ENCODE data around the gene CLDN16.

CLDN16 gene

GRCh38 chr3:190387578-190388213 lies at the start of gene CLDN16:
TSS of gene CLDN16 (plus strand) at chr3:190388163. CDS start at chr3:190388330, 167 bp downstream.
- DNase-seq = no peak

GRCh38 chr3:190338717-190339116 lies 49.2 kb upstream of the CLDN16 start:
- no peak for DNase-seq

- DNase-seq = no peak
Measured at GRCh38 chr3:190339130-190339529, 48.8 kb upstream of the CLDN16 start.

- no peak for DNase-seq
Measured at GRCh38 chr3:190340071-190340470, 47.9 kb upstream of the CLDN16 start.

- no peak for DNase-seq
Measured at GRCh38 chr3:190345027-190345821, 42.7 kb upstream of the CLDN16 start.

- DNase-seq = no peak
Measured at GRCh38 chr3:190345878-190346277, 42.1 kb upstream of the CLDN16 start.

GRCh38 chr3:190346541-190346940 lies 41.4 kb upstream of the CLDN16 start:
- no peak for DNase-seq

- DNase-seq = no peak
Measured at GRCh38 chr3:190352861-190353457, 35.0 kb upstream of the CLDN16 start.

- no peak for DNase-seq
Measured at GRCh38 chr3:190356246-190356645, 31.7 kb upstream of the CLDN16 start.

GRCh38 chr3:190357468-190357867 lies 30.5 kb upstream of the CLDN16 start:
- DNase-seq = no peak

- no peak for DNase-seq
Measured at GRCh38 chr3:190359813-190360212, 28.1 kb upstream of the CLDN16 start.

- no peak for DNase-seq
Measured at GRCh38 chr3:190360228-190360627, 27.7 kb upstream of the CLDN16 start.

GRCh38 chr3:190361791-190362190 lies 26.2 kb upstream of the CLDN16 start:
- no peak for DNase-seq

- DNase-seq = no peak
Measured at GRCh38 chr3:190362258-190362657, 25.7 kb upstream of the CLDN16 start.

GRCh38 chr3:190366133-190366532 lies 21.8 kb upstream of the CLDN16 start:
- DNase-seq = no peak

GRCh38 chr3:190368881-190369280 lies 19.1 kb upstream of the CLDN16 start:
- no peak for DNase-seq

GRCh38 chr3:190369668-190370295 lies 18.2 kb upstream of the CLDN16 start:
- DNase-seq = no peak

GRCh38 chr3:190370369-190370768 lies 17.6 kb upstream of the CLDN16 start:
- DNase-seq = no peak

- no peak for DNase-seq
Measured at GRCh38 chr3:190371152-190371551, 16.8 kb upstream of the CLDN16 start.

GRCh38 chr3:190375246-190375645 lies 12.7 kb upstream of the CLDN16 start:
- DNase-seq = no peak

- DNase-seq = no peak
Measured at GRCh38 chr3:190375671-190376070, 12.3 kb upstream of the CLDN16 start.

- DNase-seq = no peak
Measured at GRCh38 chr3:190378240-190378891, 9.6 kb upstream of the CLDN16 start.

- no peak for DNase-seq
Measured at GRCh38 chr3:190380184-190380583, 7.8 kb upstream of the CLDN16 start.

All from NCI-H1436 treated with DMSO at 0.1 percent for 48 hours (cell line).